NB4 (cell line): Measurements from ENCODE around the gene UNC13D.
"Not testable (repeated sequence)": the region's sequence is repeated elsewhere in the genome, so short reads cannot be mapped to it uniquely, and the experiment has no call there.

ENCODE experiments used
- DNase-seq: peaks from one replicate; pipeline ENCODE4 v3.0.0; 2010; ENCODE audit warnings: low read depth
- H3K4me3 ChIP-seq: one replicate; pipeline ENCODE4 v1.5.1; 2011; ENCODE audit warnings: mild to moderate bottlenecking, low read depth, low read length, moderate library complexity
- CTCF ChIP-seq: IDR thresholded peaks from one replicate; pipeline ENCODE4 v1.5.1; 2012; ENCODE audit warnings: low read depth, low read length
- MAX ChIP-seq: IDR thresholded peaks from 2 replicates; pipeline ENCODE4 v1.6.1; 2011; ENCODE audit warnings: low read depth, low read length
- MYC ChIP-seq: IDR thresholded peaks from 2 replicates; pipeline ENCODE4 v1.6.1; 2011; ENCODE audit warnings: low read depth, low read length
- POLR2A ChIP-seq: IDR thresholded peaks from 2 replicates; pipeline ENCODE4 v1.6.1; 2011; ENCODE audit warnings: mild to moderate bottlenecking; ENCODE audit not compliant: insufficient read length; ENCODE audit errors: extremely low read depth

Gene UNC13D

GRCh38 chr17:75814021-75814395, 30.2 kb downstream of the UNC13D start:
- TF ChIP-seq CTCF (no peak), MYC (no peak), POLR2A (no peak), MAX (no peak)
- H3K4me3 ChIP-seq, result no peak overlapping the region
- no peak for DNase-seq

GRCh38 chr17:75813081-75814020, 30.9 kb downstream of the UNC13D start:
- DNase-seq, result no peak
- no peak overlapping the region for H3K4me3 ChIP-seq
- TF ChIP-seq POLR2A (no peak), MAX (no peak)

GRCh38 chr17:75812096-75813013, 31.8 kb downstream of the UNC13D start:
- TF ChIP-seq MYC, result no peak
- no peak for TF ChIP-seq POLR2A
- no peak for TF ChIP-seq MAX
- TF ChIP-seq CTCF, result no peak

GRCh38 chr17:75811174-75811573, 33.0 kb downstream of the UNC13D start:
- no peak for DNase-seq
- no peak overlapping the region for H3K4me3 ChIP-seq
- TF ChIP-seq CTCF (no peak), MAX (no peak), MYC (no peak), POLR2A (no peak)

More at GRCh38 chr17:75812096-75813013, 31.8 kb downstream of the UNC13D start:
- no peak for DNase-seq
- no peak overlapping the region for H3K4me3 ChIP-seq

- H3K4me3 ChIP-seq, DNase-seq: not testable (repeated sequence)
These were observed 33.4 kb downstream of the UNC13D start for GRCh38 chr17:75810756-75811155.

GRCh38 chr17:75810216-75810615, 34.0 kb downstream of the UNC13D start:
- no peak for DNase-seq
- H3K4me3 ChIP-seq, result no peak overlapping the region
- TF ChIP-seq MYC, result no peak
- TF ChIP-seq CTCF, result no peak
- no peak for TF ChIP-seq POLR2A
- no peak for TF ChIP-seq MAX
